Fibroblast of lung (primary cell): ENCODE results near the gene NDUFS5. TPM values are rescaled to one million over a fixed set of nuclear protein-coding genes. Genes with fewer than 3 reads are reported as not detected.
"Not testable (repeated sequence)": the region's sequence is repeated elsewhere in the genome, so short reads cannot be mapped to it uniquely, and the experiment has no call there.

Experiments used
- DNase-seq, 2 donors: peaks; one replicate each; pipeline versions ENCODE4 v3.0.0 to v3.0.0-alpha.2; 2010; ENCODE audit warnings: low read depth in 2 of 2
- H2AFZ ChIP-seq: 2 replicates; pipeline ENCODE4 v1.5.1; 2012; ENCODE audit warnings: low read length, control low read depth, inconsistent platforms
- H3K27ac ChIP-seq: 2 replicates; pipeline ENCODE4 v1.5.1; 2011; ENCODE audit warnings: low read length, control low read depth; ENCODE audit not compliant: insufficient read depth
- H3K27me3 ChIP-seq: 2 replicates; pipeline ENCODE4 v1.5.1; 2011; ENCODE audit warnings: mild to moderate bottlenecking, low read length; ENCODE audit not compliant: control insufficient read depth, insufficient read depth
- H3K36me3 ChIP-seq: 2 replicates; pipeline ENCODE4 v1.5.1; 2011; ENCODE audit warnings: low read length; ENCODE audit not compliant: control insufficient read depth, insufficient read depth
- H3K4me1 ChIP-seq: 2 replicates; pipeline ENCODE4 v1.5.1; 2011; ENCODE audit warnings: low read length; ENCODE audit not compliant: control insufficient read depth, insufficient read depth; ENCODE audit errors: extremely low read depth
- H3K4me2 ChIP-seq: 2 replicates; pipeline ENCODE4 v1.5.1; 2011; ENCODE audit warnings: low read length, control low read depth; ENCODE audit not compliant: insufficient read depth; ENCODE audit errors: extremely low read depth
- H3K4me3 ChIP-seq, 4 experiments: fragments of 200-600 bp in 1 of 4; sonication (generic) in 1 of 4; replicated peaks in 1 of 4; 2 replicates each; pipeline ENCODE4 v1.5.1; 2011 to 2016; ENCODE audit warnings: low read length in 4 of 4, low read depth in 3 of 4, mild to moderate bottlenecking in 3 of 4, control low read depth in 2 of 4, inconsistent platforms in 1 of 4, mixed read lengths in 1 of 4; ENCODE audit not compliant: insufficient read depth in 1 of 4; ENCODE audit errors: control extremely low read depth in 1 of 4
- H3K79me2 ChIP-seq: 2 replicates; pipeline ENCODE4 v1.5.1; 2012; ENCODE audit warnings: mild to moderate bottlenecking, low read length, inconsistent platforms; ENCODE audit not compliant: control insufficient read depth, insufficient read depth
- H3K9ac ChIP-seq: 2 replicates; pipeline ENCODE4 v1.5.1; 2011; ENCODE audit warnings: mild to moderate bottlenecking, low read length, control low read depth; ENCODE audit not compliant: insufficient read depth
- H3K9me3 ChIP-seq: 2 replicates; pipeline ENCODE4 v1.5.1; 2012; ENCODE audit warnings: low read depth, low read length; ENCODE audit not compliant: control insufficient read depth, insufficient read depth
- H4K20me1 ChIP-seq: 2 replicates; pipeline ENCODE4 v1.5.1; 2011; ENCODE audit warnings: low read length; ENCODE audit not compliant: control insufficient read depth, insufficient read depth; ENCODE audit errors: extremely low read depth
- EZH2 ChIP-seq: IDR thresholded peaks from 2 replicates; pipeline ENCODE4 v1.5.1; 2012; ENCODE audit warnings: low read length, control low read depth, mild to moderate bottlenecking; ENCODE audit errors: missing control alignments
- polyA plus RNA-seq, 2 donors: library from polyadenylated mRNA; depleted of rRNA in 1 of 2; stranded (reverse) in 1 of 2; unstranded in 1 of 2; fragments of >200 nt; gene quantifications; 2 replicates each; pipeline ENCODE4 v1.2.1, GENCODE V29; 2011 to 2012; ENCODE audit warnings: missing spikeins in 1 of 2
- total RNA-seq: library from RNA; depleted of rRNA; stranded (reverse); fragments of >200 nt; gene quantifications from 2 replicates; pipeline ENCODE4 v1.2.1, GENCODE V29; 2014
- TF ChIP-seq, protein P1 (sequence below), 2 donors: IDR thresholded peaks in 1 of 2; conservative IDR thresholded peaks in 1 of 2; 1 replicate in 1 of 2; 2 replicates in 1 of 2; pipeline ENCODE4 v1.5.1; 2011 to 2012; ENCODE audit warnings: low read length in 2 of 2, control low read depth in 1 of 2, inconsistent platforms in 1 of 2, low read depth in 1 of 2, mild to moderate bottlenecking in 1 of 2

Gene NDUFS5
- total and polyA plus RNA-seq, 2 donors (not counting 1 experiment from before 2014, with no cell fraction given): 501 to 572 TPM

DNA sequence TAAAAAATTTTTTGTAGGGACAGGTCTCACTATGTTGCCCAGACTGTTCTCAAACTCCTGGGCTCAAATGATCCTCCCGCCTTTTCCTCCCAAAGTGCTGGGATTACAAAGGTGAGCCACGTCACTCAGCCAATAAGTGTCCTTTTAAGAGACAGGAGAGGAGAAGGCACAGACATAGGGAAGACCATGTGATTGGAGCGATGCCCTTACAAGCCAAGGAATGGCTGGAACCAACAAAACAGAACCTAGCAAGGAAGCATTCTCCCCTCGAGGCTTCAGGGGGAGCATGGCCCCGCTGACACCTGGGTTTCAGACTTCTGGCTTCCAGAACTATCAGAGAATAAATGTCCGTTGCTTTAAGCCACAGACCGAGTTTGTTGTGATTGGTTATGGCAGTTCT is 37.0 kb downstream of the NDUFS5 start:
- Histone ChIP-seq H2AFZ (no peak overlapping the region), H3K4me2 (no peak overlapping the region), H3K36me3 (no peaks in the 10 kb centered on the region), H3K27me3 (no peaks in the 10 kb centered on the region), H3K4me3 (no peak overlapping the region), H3K9ac (no peak overlapping the region), H4K20me1 (no peaks in the 10 kb centered on the region), H3K27ac (no peak overlapping the region), H3K9me3 (no peaks in the 10 kb centered on the region), H3K4me1 (no peaks in the 10 kb centered on the region), H3K79me2 (no peaks in the 10 kb centered on the region)
- TF ChIP-seq EZH2: no peak
- TF ChIP-seq, protein P1, sequence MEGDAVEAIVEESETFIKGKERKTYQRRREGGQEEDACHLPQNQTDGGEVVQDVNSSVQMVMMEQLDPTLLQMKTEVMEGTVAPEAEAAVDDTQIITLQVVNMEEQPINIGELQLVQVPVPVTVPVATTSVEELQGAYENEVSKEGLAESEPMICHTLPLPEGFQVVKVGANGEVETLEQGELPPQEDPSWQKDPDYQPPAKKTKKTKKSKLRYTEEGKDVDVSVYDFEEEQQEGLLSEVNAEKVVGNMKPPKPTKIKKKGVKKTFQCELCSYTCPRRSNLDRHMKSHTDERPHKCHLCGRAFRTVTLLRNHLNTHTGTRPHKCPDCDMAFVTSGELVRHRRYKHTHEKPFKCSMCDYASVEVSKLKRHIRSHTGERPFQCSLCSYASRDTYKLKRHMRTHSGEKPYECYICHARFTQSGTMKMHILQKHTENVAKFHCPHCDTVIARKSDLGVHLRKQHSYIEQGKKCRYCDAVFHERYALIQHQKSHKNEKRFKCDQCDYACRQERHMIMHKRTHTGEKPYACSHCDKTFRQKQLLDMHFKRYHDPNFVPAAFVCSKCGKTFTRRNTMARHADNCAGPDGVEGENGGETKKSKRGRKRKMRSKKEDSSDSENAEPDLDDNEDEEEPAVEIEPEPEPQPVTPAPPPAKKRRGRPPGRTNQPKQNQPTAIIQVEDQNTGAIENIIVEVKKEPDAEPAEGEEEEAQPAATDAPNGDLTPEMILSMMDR (conservative IDR thresholded peaks at IDR 0.05 in 1 of 2, IDR thresholded peaks at IDR 0.05 in 1 of 2; ENCODE audit: low read depth in 1 of 2, low read length in 2 of 2): no peak
- no peak for DNase-seq

DNA sequence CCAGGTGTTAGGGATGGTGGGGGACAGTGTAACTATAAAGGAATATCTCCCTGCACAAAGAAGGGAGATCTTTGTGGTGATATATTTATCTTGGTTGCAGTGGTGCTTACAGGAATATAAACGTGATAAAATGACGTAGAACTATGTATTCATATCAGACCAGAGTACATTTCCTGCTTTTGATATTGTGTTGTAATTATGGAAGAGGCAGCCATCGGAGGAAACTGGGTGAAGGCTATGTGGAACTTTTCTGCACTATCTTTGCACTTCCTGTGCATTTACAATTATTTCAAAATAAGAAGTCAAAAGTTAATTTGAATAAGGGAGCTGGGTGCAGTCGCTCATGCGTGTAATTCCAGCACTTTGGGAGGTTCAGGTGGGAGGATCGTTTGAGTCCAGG is 37.6 kb downstream of the NDUFS5 start:
- H3K27ac ChIP-seq: no peak overlapping the region
- no peak for TF ChIP-seq EZH2
- TF ChIP-seq, protein P1 (conservative IDR thresholded peaks at IDR 0.05 in 1 of 2, IDR thresholded peaks at IDR 0.05 in 1 of 2; ENCODE audit: low read depth in 1 of 2, low read length in 2 of 2): no peak
- no peaks in the 10 kb centered on the region for H3K4me1 ChIP-seq
- no peak overlapping the region for H3K4me3 ChIP-seq
- no peak overlapping the region for H3K9ac ChIP-seq
- no peaks in the 10 kb centered on the region for H3K27me3 ChIP-seq
- no peaks in the 10 kb centered on the region for H3K9me3 ChIP-seq
- H3K79me2 ChIP-seq: no peaks in the 10 kb centered on the region
- no peak for DNase-seq
- no peaks in the 10 kb centered on the region for H3K36me3 ChIP-seq
- H2AFZ ChIP-seq: no peak overlapping the region
- H3K4me2 ChIP-seq: no peak overlapping the region
- H4K20me1 ChIP-seq: no peaks in the 10 kb centered on the region

DNA sequence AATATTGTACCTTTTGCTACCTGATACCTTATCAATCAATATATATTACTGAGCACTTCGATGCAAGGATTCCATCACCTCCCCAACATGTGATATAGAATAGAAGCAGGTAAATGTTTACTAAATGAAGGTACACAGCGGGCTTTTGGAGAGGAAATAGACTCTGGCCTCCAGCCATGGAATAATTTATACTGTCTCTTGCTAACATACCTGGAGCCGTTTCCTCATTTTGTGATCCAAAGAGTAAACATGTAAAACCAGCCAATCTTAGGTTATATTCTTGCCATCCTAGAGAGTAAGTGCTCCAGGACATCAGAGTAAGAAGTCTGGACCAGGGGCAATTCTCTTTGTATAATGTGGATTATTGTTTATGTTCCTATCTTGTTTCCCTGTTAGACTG is 39.4 kb downstream of the NDUFS5 start:
- Histone ChIP-seq H3K9me3 (no peaks in the 10 kb centered on the region), H3K79me2 (no peaks in the 10 kb centered on the region), H2AFZ (no peak overlapping the region), H3K4me2 (no peak overlapping the region), H3K27ac (no peak overlapping the region), H3K9ac (no peak overlapping the region), H3K27me3 (no peaks in the 10 kb centered on the region), H4K20me1 (no peaks in the 10 kb centered on the region), H3K36me3 (no peaks in the 10 kb centered on the region), H3K4me3 (no peak overlapping the region), H3K4me1 (no peaks in the 10 kb centered on the region)
- DNase-seq: no peak
- TF ChIP-seq, protein P1 (conservative IDR thresholded peaks at IDR 0.05 in 1 of 2, IDR thresholded peaks at IDR 0.05 in 1 of 2; ENCODE audit: low read depth in 1 of 2, low read length in 2 of 2): no peak
- no peak for TF ChIP-seq EZH2

DNA sequence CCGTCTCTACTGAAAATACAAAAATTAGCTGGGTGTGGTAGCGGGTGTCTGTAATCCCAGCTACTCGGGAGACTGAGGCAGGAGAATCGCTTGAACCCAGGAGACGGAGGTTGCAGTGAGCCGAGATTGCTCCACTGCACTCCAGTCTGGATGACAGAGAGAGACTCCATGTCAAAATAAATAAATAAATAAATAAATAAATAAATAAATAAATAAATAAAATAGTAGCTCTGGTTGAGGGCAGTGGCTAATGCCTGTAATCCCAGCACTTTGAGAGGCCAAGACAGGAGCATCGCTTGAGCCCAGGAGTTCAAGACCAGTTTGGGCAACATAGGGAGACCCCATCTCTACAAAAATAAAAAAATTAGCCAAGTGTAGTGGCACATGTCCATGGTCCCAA is 42.1 kb downstream of the NDUFS5 start:
- not testable (repeated sequence) for H2AFZ ChIP-seq, H3K4me3 ChIP-seq, H3K4me2 ChIP-seq, H3K27me3 ChIP-seq, H3K79me2 ChIP-seq, H3K36me3 ChIP-seq, H3K27ac ChIP-seq, H3K9me3 ChIP-seq, H3K9ac ChIP-seq, DNase-seq, H4K20me1 ChIP-seq, H3K4me1 ChIP-seq

DNA sequence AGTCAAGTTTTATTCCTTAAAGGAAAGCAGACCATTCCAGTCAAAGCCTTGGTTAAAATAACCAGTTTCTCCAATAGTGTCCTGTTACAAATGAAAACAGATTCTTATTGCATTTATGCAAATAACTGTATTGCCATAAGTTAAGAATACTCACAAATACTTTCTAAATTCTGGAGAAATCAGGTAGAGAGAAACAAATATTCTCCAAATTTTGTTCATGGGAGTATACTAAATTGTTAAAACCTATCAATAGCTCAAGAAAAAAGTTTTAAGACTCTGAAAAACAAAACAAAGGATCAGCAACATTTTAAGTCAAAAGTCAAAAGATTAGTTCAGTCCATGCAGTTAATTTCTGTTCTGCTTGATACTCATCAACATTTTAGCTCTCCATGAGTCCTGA is 45.4 kb downstream of the NDUFS5 start:
- H3K27ac ChIP-seq, DNase-seq, H2AFZ ChIP-seq, H3K4me3 ChIP-seq, H3K9ac ChIP-seq, H3K36me3 ChIP-seq, H3K79me2 ChIP-seq, H4K20me1 ChIP-seq, H3K27me3 ChIP-seq, H3K4me1 ChIP-seq, H3K4me2 ChIP-seq, H3K9me3 ChIP-seq: not testable (repeated sequence)
